ENCODE data around the gene NVL.

- TF ChIP-seq, protein P1, sequence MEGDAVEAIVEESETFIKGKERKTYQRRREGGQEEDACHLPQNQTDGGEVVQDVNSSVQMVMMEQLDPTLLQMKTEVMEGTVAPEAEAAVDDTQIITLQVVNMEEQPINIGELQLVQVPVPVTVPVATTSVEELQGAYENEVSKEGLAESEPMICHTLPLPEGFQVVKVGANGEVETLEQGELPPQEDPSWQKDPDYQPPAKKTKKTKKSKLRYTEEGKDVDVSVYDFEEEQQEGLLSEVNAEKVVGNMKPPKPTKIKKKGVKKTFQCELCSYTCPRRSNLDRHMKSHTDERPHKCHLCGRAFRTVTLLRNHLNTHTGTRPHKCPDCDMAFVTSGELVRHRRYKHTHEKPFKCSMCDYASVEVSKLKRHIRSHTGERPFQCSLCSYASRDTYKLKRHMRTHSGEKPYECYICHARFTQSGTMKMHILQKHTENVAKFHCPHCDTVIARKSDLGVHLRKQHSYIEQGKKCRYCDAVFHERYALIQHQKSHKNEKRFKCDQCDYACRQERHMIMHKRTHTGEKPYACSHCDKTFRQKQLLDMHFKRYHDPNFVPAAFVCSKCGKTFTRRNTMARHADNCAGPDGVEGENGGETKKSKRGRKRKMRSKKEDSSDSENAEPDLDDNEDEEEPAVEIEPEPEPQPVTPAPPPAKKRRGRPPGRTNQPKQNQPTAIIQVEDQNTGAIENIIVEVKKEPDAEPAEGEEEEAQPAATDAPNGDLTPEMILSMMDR (conservative IDR thresholded peaks at IDR 0.05 in 1 of 2, IDR thresholded peaks at IDR 0.05 in 1 of 2; ENCODE audit: low read depth in 1 of 2, low read length in 2 of 2): no peak
- TF ChIP-seq EZH2 (IDR thresholded peaks at IDR 0.05; ENCODE audit: low read length, missing control alignments): no peak
Observed at GRCh38 chr1:224212618-224213061, 117.3 kb downstream of the NVL start.
